Middle frontal gyrus (tissue), 1 donor: ENCODE measurements around the gene TTPAL.

Source experiments
- DNase-seq: peaks from one replicate; pipeline ENCODE4 v3.0.0-alpha.2; 2015; ENCODE audit warnings: low spot score; ENCODE audit errors: extremely low spot score

The TTPAL gene

GRCh38 chr20:44475694-44476560 lies at the start of gene TTPAL:
TTPAL (plus strand) TSS chr20:44475874; CDS start chr20:44480000, 4,126 bp downstream.
- peak; percentile 83 for DNase-seq

GRCh38 chr20:44425923-44426322 lies 49.8 kb upstream of the TTPAL start:
- no peak for DNase-seq

- peak; percentile 49 for DNase-seq
Measured at GRCh38 chr20:44426879-44427790, 48.5 kb upstream of the TTPAL start.

- no peak for DNase-seq
Measured at GRCh38 chr20:44427804-44428173, 47.9 kb upstream of the TTPAL start.

GRCh38 chr20:44428174-44429016 lies 47.3 kb upstream of the TTPAL start:
- no peak for DNase-seq

GRCh38 chr20:44429017-44429339 lies 46.7 kb upstream of the TTPAL start:
- DNase-seq, result no peak

- DNase-seq, result no peak
Measured at GRCh38 chr20:44429419-44430269, 46.0 kb upstream of the TTPAL start.

GRCh38 chr20:44430270-44431065 lies 45.2 kb upstream of the TTPAL start:
- DNase-seq, result no peak

- DNase-seq, result no peak
Measured at GRCh38 chr20:44431118-44431501, 44.6 kb upstream of the TTPAL start.

GRCh38 chr20:44431502-44432234 lies 44.0 kb upstream of the TTPAL start:
- no peak for DNase-seq

GRCh38 chr20:44432618-44433577 lies 42.8 kb upstream of the TTPAL start:
- DNase-seq, result no peak

- no peak for DNase-seq
Measured at GRCh38 chr20:44433751-44434538, 41.7 kb upstream of the TTPAL start.

- DNase-seq, result no peak
Measured at GRCh38 chr20:44435630-44436335, 39.9 kb upstream of the TTPAL start.

GRCh38 chr20:44436393-44436792 lies 39.3 kb upstream of the TTPAL start:
- DNase-seq, result no peak

GRCh38 chr20:44437497-44437896 lies 38.2 kb upstream of the TTPAL start:
- no peak for DNase-seq

GRCh38 chr20:44438782-44439181 lies 36.9 kb upstream of the TTPAL start:
- no peak for DNase-seq
